ENCODE measurements around the gene PTGER1.
A peak's percentile ranks its signal among the peaks of the same experiment; 100 is the strongest.
"Not testable (repeated sequence)": the region's sequence is repeated elsewhere in the genome, so short reads cannot be mapped to it uniquely, and the experiment has no call there.

Gene PTGER1

GRCh38 chr19:14475251-14476073 lies at the start of gene PTGER1:
PTGER1 (minus strand) TSS chr19:14475354; CDS start chr19:14474320, 1,034 bp downstream.
- DNase-seq (ENCODE audit: extremely low spot score, insufficient read length, low read depth) (no peak), FAIRE-seq (no peak)

GRCh38 chr19:14520543-14520942 lies 45.4 kb upstream of the PTGER1 start:
- DNase-seq (ENCODE audit: extremely low spot score, insufficient read length, low read depth) = no peak
- FAIRE-seq = no peak

DNA sequence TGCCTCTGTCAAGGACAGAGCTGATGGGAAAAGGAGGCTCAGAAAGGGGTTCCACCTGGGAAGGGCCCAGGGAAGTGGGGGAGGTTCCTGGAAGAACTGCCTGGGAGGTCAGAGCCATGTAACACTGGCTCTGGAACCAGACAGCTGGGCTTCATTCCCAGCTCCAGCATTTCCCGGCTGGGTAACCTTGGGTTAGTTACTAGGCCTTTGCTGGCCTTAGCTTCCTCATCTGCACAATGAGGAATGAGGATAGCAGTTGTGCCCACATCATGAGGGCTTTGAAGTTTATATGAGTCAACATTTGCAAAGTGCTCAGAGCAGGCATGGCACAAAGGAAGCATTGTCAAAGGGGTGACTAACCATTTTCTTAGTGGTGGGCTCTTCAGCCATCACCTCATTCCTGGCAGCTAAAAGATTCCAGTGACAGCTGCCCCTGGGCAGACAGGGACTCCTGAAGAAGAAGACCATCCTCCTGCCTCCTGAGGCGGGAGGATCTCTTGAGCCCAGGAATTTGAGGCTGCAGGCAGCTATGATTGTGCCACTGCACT lies 44.8 kb upstream of the PTGER1 start:
- DNase-seq (ENCODE audit: extremely low spot score, insufficient read length, low read depth) = no peak

DNA sequence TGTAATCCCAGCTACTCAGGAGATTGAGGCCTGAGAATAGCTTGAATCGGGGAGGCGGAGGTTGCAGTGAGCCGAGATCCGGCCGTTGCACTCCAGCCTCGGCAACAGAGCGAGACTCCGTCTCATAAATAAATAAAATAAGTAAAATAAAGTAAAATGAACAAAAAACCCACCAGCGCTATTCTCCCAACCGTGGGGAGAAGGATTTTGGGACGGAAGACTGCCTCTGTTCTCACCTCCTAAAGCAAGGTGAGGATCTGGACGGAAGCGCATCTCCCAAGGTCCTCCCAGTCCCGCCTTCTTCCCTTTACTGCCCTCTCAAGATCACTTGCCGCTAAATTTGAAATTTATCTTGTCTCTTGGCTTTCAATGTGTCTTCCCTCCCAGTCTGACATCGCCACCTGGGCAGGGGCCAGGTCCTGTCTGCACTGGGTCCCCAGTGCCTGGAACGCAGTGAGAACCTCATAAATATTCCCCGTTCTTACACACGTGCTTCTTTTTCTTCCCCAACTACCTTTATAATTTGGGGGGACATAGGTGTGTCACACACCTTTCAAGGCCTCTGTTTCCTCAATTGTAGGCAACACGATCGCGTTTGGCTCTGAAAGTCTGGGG lies 44.2 kb upstream of the PTGER1 start:
- no peak for FAIRE-seq

More for the DNA sequence above, 44.8 kb upstream of the PTGER1 start:
- FAIRE-seq = no peak

DNA sequence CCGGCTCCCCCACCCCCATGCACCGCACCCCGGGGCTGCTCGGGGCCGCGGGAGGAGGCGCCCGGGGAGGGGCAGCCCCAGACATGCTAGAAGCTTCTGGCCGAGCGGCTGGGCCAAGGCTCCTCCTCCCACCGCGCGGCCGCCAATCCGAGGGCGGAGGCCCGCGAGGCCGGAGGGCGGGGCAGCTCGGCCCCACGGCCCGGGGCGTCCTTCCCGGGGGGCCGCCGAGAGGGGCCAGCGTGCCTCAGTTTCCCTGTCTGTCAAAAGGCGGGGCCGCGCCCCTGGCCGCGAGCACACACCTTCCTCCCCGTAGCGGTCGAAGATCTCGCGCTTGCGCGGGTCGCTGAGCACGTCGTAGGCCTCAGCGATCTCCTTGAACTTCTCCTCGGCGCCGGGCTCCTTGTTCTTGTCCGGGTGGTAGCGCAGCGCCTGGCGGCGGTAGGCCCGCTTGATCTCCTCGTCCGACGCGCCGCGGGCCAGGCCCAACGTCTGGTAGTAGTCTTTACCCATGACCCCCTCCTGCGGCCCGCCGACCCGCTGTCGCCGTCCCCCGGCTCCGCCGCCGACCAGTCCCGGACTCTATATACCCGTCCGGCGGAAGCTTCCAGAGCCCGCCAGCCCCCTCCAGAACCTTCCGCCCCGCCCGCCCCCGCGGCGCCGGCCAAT lies 42.8 kb upstream of the PTGER1 start, which contains the start of gene DNAJB1:
Gene DNAJB1, minus strand, starts transcription at position 558 of the 666 bp plus-strand sequence. Its CDS starts 48 bp downstream, at position 510.
- peak; percentile 76 for DNase-seq (ENCODE audit: extremely low spot score, insufficient read length, low read depth)

More for the DNA sequence above, 44.2 kb upstream of the PTGER1 start:
- DNase-seq (ENCODE audit: extremely low spot score, insufficient read length, low read depth) = no peak

DNA sequence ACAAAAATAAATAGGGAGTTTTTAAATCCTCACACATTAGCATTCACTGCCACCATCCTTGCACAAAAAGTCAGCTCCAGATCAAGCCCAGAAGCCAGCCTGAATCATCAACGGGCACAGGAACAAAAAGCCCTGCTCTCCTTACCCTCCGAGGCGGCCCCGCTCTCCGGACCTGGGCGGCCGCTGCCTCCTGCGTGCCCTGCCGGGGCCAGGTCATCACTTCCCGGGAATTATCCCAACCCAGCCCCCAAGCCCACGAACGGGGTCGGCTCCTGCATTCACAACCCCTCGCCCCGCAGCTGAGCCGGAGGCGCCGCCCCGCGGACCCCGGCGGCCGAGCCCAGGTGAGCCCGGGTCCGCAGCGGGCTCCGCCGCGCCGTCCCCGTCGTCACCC lies 42.3 kb upstream of the PTGER1 start:
- DNase-seq (ENCODE audit: extremely low spot score, insufficient read length, low read depth) (no peak), FAIRE-seq (no peak)

More for the DNA sequence above, 42.8 kb upstream of the PTGER1 start, which contains the start of gene DNAJB1:
- peak; percentile 29 for FAIRE-seq

- DNase-seq (ENCODE audit: extremely low spot score, insufficient read length, low read depth) (no peak), FAIRE-seq (no peak)
These were observed 41.7 kb upstream of the PTGER1 start for GRCh38 chr19:14516746-14517438.

DNA sequence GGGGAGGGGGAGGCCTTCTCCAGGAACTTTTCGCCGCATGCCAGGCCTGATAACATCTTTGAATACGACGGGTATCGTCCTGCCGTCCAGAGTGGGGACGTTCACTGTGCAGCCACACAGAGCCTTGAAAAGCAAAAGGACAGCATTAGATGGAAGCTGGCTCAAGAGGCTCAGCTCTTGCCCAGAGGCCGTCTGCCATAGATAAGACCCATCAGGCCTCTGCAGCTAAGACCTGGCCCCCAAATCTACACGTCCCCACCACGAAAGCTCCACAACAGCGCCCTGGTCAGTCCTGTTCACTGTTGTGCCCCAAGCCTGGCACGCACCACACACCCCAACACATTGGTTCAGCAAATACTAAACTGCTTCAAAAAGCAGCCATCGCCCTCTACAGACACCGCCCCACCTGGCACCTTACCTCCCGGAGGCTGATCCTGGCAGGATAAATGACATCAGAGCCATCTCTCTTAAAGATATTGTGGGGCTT lies 40.9 kb upstream of the PTGER1 start:
- DNase-seq (ENCODE audit: extremely low spot score, insufficient read length, low read depth) = no peak
- FAIRE-seq = no peak

GRCh38 chr19:14515501-14516047 lies 40.4 kb upstream of the PTGER1 start:
- DNase-seq (ENCODE audit: extremely low spot score, insufficient read length, low read depth) (no peak), FAIRE-seq (no peak)

DNA sequence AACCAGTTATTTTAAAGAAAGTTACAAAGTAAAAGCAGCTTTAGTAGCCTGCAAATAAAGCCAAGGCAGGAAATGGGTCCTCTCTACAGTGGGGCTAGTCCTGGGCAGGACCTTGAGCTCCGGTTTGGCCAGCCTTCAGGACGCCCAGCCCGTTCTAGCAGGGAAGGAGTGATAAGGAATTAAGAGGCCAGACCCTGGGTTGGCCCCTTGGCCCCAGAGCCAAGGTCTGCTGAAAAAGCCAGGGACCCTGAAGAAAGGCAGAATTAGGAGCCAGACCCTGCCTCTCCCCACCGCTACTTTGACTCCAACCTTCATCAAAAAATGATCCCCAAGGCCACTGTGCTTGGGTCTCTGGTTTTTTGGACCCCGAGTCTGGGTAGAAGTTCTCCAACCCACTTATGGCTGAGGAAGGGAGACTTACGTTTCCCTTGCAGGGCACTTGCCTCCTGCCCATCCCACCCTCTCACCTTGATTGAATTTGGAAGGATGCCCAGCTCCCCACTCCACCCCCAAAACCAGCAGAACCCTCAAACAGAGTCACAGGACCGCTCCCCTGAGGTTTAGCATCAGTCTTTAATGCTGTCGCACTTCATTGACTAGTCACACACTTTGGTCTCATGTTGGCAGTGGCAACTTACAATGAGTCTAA lies 39.2 kb upstream of the PTGER1 start:
- FAIRE-seq (no peak), DNase-seq (ENCODE audit: extremely low spot score, insufficient read length, low read depth) (no peak)

DNA sequence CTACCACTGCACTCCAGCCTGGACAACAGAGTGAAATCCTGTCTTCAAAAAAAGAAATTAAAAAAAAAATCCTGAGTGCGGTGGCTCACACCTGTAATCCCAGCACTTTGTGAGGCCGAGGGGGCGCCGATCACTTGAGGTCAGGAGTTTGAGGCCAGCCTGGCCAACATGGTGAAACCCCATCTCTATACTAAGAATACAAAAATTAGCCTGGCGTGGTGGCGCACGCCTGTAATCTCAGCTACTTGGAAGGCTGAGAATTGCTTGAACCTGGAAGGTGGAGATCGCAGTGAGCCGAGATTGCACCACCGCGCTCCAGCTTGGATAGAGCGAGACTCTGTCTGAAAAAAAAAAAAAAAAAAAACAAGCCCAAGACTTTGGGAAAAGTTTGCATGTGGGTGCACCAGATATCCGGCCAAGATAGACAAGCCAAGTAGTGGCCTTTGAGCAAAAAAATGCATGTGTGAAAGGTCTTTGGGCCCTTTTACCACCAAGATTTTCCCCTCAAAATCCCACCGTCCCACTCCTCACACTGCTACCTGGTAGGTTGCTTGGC lies 37.3 kb upstream of the PTGER1 start:
- FAIRE-seq (no peak), DNase-seq (ENCODE audit: extremely low spot score, insufficient read length, low read depth) (no peak)

GRCh38 chr19:14511229-14511593 lies 36.1 kb upstream of the PTGER1 start:
- FAIRE-seq = no peak
- no peak for DNase-seq (ENCODE audit: extremely low spot score, insufficient read length, low read depth)

- DNase-seq (ENCODE audit: extremely low spot score, insufficient read length, low read depth) = no peak
- no peak for FAIRE-seq
These were observed 35.4 kb upstream of the PTGER1 start for GRCh38 chr19:14510311-14511228.

GRCh38 chr19:14507704-14508542 lies 32.8 kb upstream of the PTGER1 start:
- no peak for DNase-seq (ENCODE audit: extremely low spot score, insufficient read length, low read depth)
- FAIRE-seq = no peak

GRCh38 chr19:14505488-14506239 lies 30.5 kb upstream of the PTGER1 start:
- FAIRE-seq (peak; percentile 26), DNase-seq (ENCODE audit: extremely low spot score, insufficient read length, low read depth) (peak; percentile 71)

- FAIRE-seq; DNase-seq (ENCODE audit: extremely low spot score, insufficient read length, low read depth): not testable (repeated sequence)
These were observed 29.4 kb upstream of the PTGER1 start for GRCh38 chr19:14504575-14504974.

Measured in GM18507 (cell line).